SU-DHL-6 (cell line): ENCODE results near the gene IFI35.

ENCODE experiments used
- H2AFZ ChIP-seq: fragments of 200-600 bp; sonication (generic); 2 replicates; pipeline ENCODE4 v1.6.1; 2014; ENCODE audit warnings: low read depth, mild to moderate bottlenecking, moderate library complexity, mixed read lengths, antibody characterized with exemption, low read length; ENCODE audit not compliant: severe bottlenecking
- H3F3A ChIP-seq: fragments of 200-600 bp; shearing (Covaris generic); 2 replicates; pipeline ENCODE4 v1.6.0; 2016; ENCODE audit warnings: antibody characterized with exemption, mild to moderate bottlenecking; ENCODE audit not compliant: insufficient read depth
- H3K27ac ChIP-seq: fragments of 200-600 bp; sonication (generic); 2 replicates; pipeline ENCODE4 v1.5.1; 2016; ENCODE audit warnings: low read depth, mild to moderate bottlenecking, low read length, moderate library complexity, mixed read lengths
- H3K27me3 ChIP-seq: fragments of 200-600 bp; sonication (generic), shearing (Covaris generic); 2 replicates; pipeline ENCODE4 v1.6.0; 2014; ENCODE audit warnings: mild to moderate bottlenecking, low read length
- H3K36me3 ChIP-seq: fragments of 200-600 bp; sonication (generic); 2 replicates; pipeline ENCODE4 v1.6.1; 2014; ENCODE audit warnings: mild to moderate bottlenecking, low read length, mixed read lengths
- H3K4me2 ChIP-seq: fragments of 300-600, 200-600 bp; shearing (Covaris generic), sonication (generic); 2 replicates; pipeline ENCODE4 v1.6.0; 2014; ENCODE audit warnings: low read length, low read depth, mild to moderate bottlenecking; ENCODE audit not compliant: poor library complexity, severe bottlenecking
- H3K4me3 ChIP-seq: fragments of 200-600 bp; sonication (generic); 2 replicates; pipeline ENCODE4 v1.5.1; 2014; ENCODE audit warnings: antibody characterized with exemption, low read length, mild to moderate bottlenecking, mixed read lengths; ENCODE audit not compliant: insufficient read depth, poor library complexity, severe bottlenecking
- H3K79me2 ChIP-seq: fragments of 200-600 bp; sonication (generic); 2 replicates; pipeline ENCODE4 v1.6.1; 2014; ENCODE audit warnings: mild to moderate bottlenecking, low read length, moderate library complexity; ENCODE audit not compliant: insufficient read depth
- H3K9ac ChIP-seq: fragments of 200-600 bp; sonication (generic); 2 replicates; pipeline ENCODE4 v1.7.0; 2014; ENCODE audit warnings: mild to moderate bottlenecking, low read length
- H3K9me2 ChIP-seq: fragments of 200-600 bp; sonication (generic); replicated peaks from 2 replicates; pipeline ENCODE4 v1.6.1; 2014; ENCODE audit warnings: low read length; ENCODE audit not compliant: insufficient read depth
- H3K9me3 ChIP-seq: fragments of 200-600 bp; sonication (generic); 2 replicates; pipeline ENCODE4 v1.6.1; 2014; ENCODE audit warnings: low read length, mixed read lengths; ENCODE audit not compliant: insufficient read depth
- H4K20me1 ChIP-seq: fragments of 200-600 bp; sonication (generic); 2 replicates; pipeline ENCODE4 v1.6.1; 2014; ENCODE audit warnings: low read depth, mild to moderate bottlenecking, antibody characterized with exemption, low read length, moderate library complexity, mixed read lengths
- EZH2phosphoT487 ChIP-seq: fragments of 200-600 bp; sonication (generic), shearing (Covaris generic); conservative IDR thresholded peaks from 2 replicates; pipeline ENCODE4 v1.6.1; 2018; ENCODE audit warnings: mild to moderate bottlenecking, antibody characterized with exemption, low read length, moderate library complexity, mixed read lengths
- TF ChIP-seq, protein P1 (sequence below): fragments of 200-600 bp; sonication (generic); IDR thresholded peaks from one replicate; pipeline ENCODE4 v1.5.1; 2017; ENCODE audit warnings: antibody characterized with exemption, mild to moderate bottlenecking, low read length, moderate library complexity; ENCODE audit not compliant: insufficient read depth, poor library complexity, severe bottlenecking

The IFI35 gene

DNA sequence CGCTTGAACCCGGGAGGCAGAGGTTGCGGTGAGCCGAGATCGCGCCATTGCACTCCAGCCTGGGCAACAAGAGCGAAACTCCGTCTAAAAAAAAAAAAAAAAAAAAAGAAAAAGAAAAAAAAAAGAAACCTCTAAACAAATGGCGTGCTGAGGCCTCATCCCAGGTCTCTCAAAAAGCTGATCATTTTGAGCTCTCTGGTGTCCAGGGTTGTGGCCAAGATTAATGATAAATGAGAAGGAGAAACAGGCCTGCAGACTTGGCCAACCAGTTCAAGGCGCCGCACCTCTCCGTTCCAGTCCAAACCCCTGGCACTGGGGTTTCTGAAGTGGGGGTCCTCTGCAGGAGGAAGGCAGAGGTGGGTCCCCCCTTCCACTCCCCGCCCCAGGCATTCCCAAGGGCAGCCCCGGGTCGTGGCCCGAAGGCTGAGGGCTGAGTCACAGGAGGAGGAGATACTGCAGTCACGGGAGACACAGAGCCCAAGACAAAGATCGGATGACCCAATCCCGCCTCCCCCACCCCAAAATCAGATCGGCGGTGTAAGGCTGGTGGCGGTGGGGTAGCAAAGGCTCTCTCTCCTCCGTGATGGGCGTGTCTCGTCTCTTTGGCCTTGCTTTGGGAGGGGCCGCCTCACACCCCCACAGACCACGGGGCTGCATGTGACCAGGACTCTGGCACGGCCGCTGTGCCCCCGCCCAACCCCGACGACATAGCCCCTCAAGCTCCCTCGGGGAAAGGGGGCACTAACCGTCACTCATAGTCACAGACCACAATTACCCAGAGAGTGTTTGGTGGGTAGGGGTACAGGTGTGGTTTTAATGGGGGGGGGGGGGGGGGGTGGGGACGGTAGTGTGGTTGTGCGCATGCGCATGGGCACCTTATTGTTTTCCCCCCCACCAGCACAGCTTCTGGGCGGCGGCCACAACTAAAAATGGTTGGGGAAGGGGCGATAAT, 14.5 kb downstream of the IFI35 start:
- no peaks in the 10 kb centered on the region for H3K9me3 ChIP-seq
- H3K4me2 ChIP-seq = peak overlapping the region; percentile 66
- peak overlapping the region; percentile 85 for H2AFZ ChIP-seq
- H3K79me2 ChIP-seq = no peaks in the 10 kb centered on the region
- peak overlapping the region; percentile 72 for H3K4me3 ChIP-seq
- H3F3A ChIP-seq = peaks cover 4% of the 10 kb centered on the region; the same call in 1 of the 2 replicates
- no peak for TF ChIP-seq EZH2phosphoT487
- TF ChIP-seq, protein P1, sequence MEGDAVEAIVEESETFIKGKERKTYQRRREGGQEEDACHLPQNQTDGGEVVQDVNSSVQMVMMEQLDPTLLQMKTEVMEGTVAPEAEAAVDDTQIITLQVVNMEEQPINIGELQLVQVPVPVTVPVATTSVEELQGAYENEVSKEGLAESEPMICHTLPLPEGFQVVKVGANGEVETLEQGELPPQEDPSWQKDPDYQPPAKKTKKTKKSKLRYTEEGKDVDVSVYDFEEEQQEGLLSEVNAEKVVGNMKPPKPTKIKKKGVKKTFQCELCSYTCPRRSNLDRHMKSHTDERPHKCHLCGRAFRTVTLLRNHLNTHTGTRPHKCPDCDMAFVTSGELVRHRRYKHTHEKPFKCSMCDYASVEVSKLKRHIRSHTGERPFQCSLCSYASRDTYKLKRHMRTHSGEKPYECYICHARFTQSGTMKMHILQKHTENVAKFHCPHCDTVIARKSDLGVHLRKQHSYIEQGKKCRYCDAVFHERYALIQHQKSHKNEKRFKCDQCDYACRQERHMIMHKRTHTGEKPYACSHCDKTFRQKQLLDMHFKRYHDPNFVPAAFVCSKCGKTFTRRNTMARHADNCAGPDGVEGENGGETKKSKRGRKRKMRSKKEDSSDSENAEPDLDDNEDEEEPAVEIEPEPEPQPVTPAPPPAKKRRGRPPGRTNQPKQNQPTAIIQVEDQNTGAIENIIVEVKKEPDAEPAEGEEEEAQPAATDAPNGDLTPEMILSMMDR = no peak
- peak overlapping the region; percentile 55 for H3K9ac ChIP-seq
- no peaks in the 10 kb centered on the region for H4K20me1 ChIP-seq
- no peaks in the 10 kb centered on the region for H3K36me3 ChIP-seq
- H3K27ac ChIP-seq = no peak overlapping the region
- H3K27me3 ChIP-seq = no peaks in the 10 kb centered on the region
- H3K9me2 ChIP-seq = no peaks in the 10 kb centered on the region

DNA sequence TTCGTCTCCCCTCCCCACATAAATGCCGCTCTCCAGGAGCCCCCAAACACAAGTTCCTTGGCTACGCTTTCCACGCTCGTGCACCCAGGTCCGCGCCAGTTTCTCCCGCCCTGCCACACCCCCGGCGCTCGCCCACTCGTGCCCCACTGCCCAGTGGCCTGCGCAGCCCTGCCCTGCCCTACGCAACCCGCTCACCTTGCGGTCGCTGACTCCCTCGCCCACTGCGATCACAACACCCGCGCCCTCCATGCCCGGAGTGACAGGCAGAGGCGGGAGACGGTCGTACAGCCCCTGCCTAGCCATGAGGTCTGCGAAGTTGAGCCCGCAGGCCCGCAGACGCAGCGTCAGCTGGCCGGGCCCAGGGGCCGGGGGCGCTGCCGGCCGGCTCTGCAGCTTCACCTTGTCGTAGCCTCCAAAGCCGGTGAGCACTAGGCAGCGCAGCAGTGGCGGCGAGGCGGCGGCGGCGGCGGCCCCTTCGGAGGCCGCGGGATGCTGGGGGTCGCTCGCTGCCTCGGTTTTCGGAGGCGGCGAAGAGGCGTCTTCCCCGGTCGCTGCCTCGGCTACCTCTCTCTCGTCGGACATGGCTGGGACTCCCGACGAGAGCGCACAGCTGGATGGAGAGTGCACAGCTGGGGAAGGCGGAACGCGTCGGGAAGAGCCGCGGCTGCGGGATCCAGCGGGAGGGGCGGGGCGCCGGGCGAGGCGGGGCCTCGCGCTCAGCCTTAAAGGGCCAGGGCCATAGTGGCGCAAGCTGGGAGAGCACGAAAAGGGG, 15.3 kb downstream of the IFI35 start, which contains the start of gene VAT1:
Gene VAT1 (minus strand): TSS at position 645 of the 772 bp plus-strand sequence. CDS start 63 bp downstream, at position 582.
- no peak for TF ChIP-seq EZH2phosphoT487
- TF ChIP-seq, protein P1 = no peak
- H3K9me2 ChIP-seq = no peaks in the 10 kb centered on the region
- peak within 1 kb of the TSS; percentile 72 for H3K4me3 ChIP-seq
- no peak within 1 kb of the TSS for H3K27ac ChIP-seq
- H3K79me2 ChIP-seq = no peaks in the 10 kb centered on the region
- H3K9ac ChIP-seq = peak within 1 kb of the TSS; percentile 55
- H3K4me2 ChIP-seq = peak within 1 kb of the TSS; percentile 66
- H4K20me1 ChIP-seq = no peaks in the 10 kb centered on the region
- no peaks in the 10 kb centered on the region for H3K27me3 ChIP-seq
- H3K36me3 ChIP-seq = no peaks in the 10 kb centered on the region
- peak within 1 kb of the TSS; percentile 85 for H2AFZ ChIP-seq
- no peaks in the 10 kb centered on the region for H3K9me3 ChIP-seq
- H3F3A ChIP-seq = peaks cover 4% of the 10 kb centered on the region

DNA sequence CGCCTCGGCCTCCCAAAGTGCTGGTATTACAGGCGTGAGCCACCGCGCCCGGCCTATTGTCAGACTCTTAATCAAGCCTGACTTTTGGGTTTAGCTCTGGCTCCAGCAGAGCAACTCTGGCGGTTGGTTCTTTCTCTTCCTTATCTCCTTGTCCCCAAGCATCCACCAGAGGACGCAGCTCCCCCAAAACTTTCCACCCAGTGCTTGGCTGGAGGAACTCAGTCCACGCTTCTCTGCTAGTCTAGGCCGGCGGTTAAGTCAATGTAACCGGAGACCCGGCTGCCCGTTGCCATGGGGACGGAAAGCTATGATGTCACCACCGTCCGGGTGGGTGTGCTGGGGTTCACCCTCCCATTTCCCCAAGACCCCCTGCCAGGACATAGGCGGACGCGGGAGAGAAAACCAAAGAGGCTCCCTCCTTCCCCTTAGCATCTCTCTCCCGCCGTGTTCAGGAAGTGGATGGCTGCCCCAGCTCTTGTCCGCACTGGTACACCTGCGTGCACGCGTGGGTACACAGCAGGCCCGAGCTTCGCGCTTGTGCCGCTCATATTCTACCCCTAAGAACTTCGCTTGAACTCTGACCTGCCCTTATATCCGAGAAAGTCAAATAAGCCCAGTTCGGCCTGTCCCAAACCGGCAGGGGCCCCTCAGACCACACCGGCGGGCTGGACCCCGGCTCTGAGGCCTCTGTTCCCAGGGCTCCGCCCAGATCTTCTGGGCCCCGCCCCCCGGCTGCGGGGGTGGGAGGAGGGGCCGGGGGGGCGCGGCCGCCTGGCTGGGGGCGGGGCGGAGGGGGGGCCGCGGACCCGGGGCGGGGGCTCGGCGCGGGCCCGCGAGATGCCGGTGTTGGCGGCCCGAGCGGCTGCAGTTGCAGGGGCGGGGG, 18.1 kb downstream of the IFI35 start, which contains the start of gene RND2:
Gene RND2 (plus strand): TSS at position 825 of the 883 bp plus-strand sequence. CDS start 117 bp downstream, outside the sequence.
- no peaks in the 10 kb centered on the region; the same call in 1 of the 2 replicates for H3F3A ChIP-seq
- no peaks in the 10 kb centered on the region for H4K20me1 ChIP-seq
- H3K27me3 ChIP-seq = no peaks in the 10 kb centered on the region
- peak within 1 kb of the TSS; percentile 41 for H3K4me3 ChIP-seq
- H3K79me2 ChIP-seq = no peaks in the 10 kb centered on the region
- TF ChIP-seq, protein P1 = peak; percentile 66
- TF ChIP-seq EZH2phosphoT487 = no peak
- H3K36me3 ChIP-seq = no peaks in the 10 kb centered on the region
- peak within 1 kb of the TSS; percentile 33 for H2AFZ ChIP-seq
- H3K27ac ChIP-seq = no peak within 1 kb of the TSS
- H3K9me2 ChIP-seq = no peaks in the 10 kb centered on the region
- H3K9ac ChIP-seq = peak within 1 kb of the TSS; percentile 24
- H3K4me2 ChIP-seq = peak within 1 kb of the TSS; percentile 57
- H3K9me3 ChIP-seq = no peaks in the 10 kb centered on the region
